Peyer's patch (tissue), 4 donors: ENCODE results near the gene PRKCA. TPM values are rescaled to one million over a fixed set of nuclear protein-coding genes. Genes with fewer than 3 reads are reported as not detected.

ENCODE experiments used
- DNase-seq, 3 donors: peaks; one replicate each; pipeline ENCODE4 v3.0.0-alpha.2; 2017 to 2019
- H3K27ac ChIP-seq, 4 donors: fragments of 200-600 bp; sonication (generic); one replicate each; pipeline ENCODE4 v1.5.1; 2016 to 2019
- H3K27me3 ChIP-seq, 2 donors: fragments of 200-600 bp; sonication (generic); one replicate each; pipeline ENCODE4 v1.5.1; 2019
- H3K36me3 ChIP-seq, 3 donors: fragments of 200-600 bp; sonication (generic); one replicate each; pipeline ENCODE4 v1.5.1; 2016 to 2019
- H3K4me1 ChIP-seq, 4 donors: fragments of 200-600 bp; sonication (generic); one replicate each; pipeline ENCODE4 v1.5.1; 2016 to 2019
- H3K4me3 ChIP-seq, 4 donors: fragments of 200-600 bp; sonication (generic); 1 replicate in 3 of 4; 2 replicates in 1 of 4; pipeline ENCODE4 v1.5.1; 2016 to 2019; ENCODE audit warnings: mild to moderate bottlenecking in 1 of 4
- H3K9me3 ChIP-seq, 4 donors: fragments of 200-600 bp; sonication (generic); one replicate each; pipeline ENCODE4 v1.5.1; 2016 to 2019; ENCODE audit warnings: mild to moderate bottlenecking in 1 of 4
- CTCF ChIP-seq, 6 experiments: fragments of 450-650 bp in 4 of 6; fragments of 200-600 bp in 2 of 6; sonication (generic) in 1 of 6; IDR thresholded peaks; one replicate each; pipeline ENCODE4 v1.5.1; 2017 to 2019; ENCODE audit warnings: antibody characterized with exemption in 6 of 6, mild to moderate bottlenecking in 3 of 6, moderate library complexity in 1 of 6
- POLR2A ChIP-seq, 2 donors: fragments of 450-650 bp; IDR thresholded peaks; one replicate each; pipeline ENCODE4 v1.5.1; 2017; ENCODE audit warnings: antibody characterized with exemption in 2 of 2, mild to moderate bottlenecking in 2 of 2, moderate library complexity in 2 of 2
- total RNA-seq, 4 donors: library from RNA; depleted of rRNA; stranded (reverse); fragments of >200 nt; gene quantifications; one replicate each; pipeline ENCODE4 v1.1.0, GENCODE V29; 2016

PRKCA gene
- total RNA-seq, 4 donors from 2014 or later = 32.2 to 47.0 (median 43.5) TPM

- no peak overlapping the region for H3K27ac ChIP-seq
- H3K4me3 ChIP-seq = no peak overlapping the region
- H3K36me3 ChIP-seq = no peaks in the 10 kb centered on the region
- H3K27me3 ChIP-seq = peaks cover 0 to 6% of the 10 kb centered on the region in 2 donors
- TF ChIP-seq POLR2A (IDR thresholded peaks at IDR 0.05) (no peak), CTCF (IDR thresholded peaks at IDR 0.05) (no peak)
- no peak for DNase-seq
- peaks cover 0 to 8% (median 0%) of the 10 kb centered on the region in 4 donors for H3K4me1 ChIP-seq
- no peaks in the 10 kb centered on the region for H3K9me3 ChIP-seq
Observed at GRCh38 chr17:66835476-66835875, 533.1 kb downstream of the PRKCA start.

DNA sequence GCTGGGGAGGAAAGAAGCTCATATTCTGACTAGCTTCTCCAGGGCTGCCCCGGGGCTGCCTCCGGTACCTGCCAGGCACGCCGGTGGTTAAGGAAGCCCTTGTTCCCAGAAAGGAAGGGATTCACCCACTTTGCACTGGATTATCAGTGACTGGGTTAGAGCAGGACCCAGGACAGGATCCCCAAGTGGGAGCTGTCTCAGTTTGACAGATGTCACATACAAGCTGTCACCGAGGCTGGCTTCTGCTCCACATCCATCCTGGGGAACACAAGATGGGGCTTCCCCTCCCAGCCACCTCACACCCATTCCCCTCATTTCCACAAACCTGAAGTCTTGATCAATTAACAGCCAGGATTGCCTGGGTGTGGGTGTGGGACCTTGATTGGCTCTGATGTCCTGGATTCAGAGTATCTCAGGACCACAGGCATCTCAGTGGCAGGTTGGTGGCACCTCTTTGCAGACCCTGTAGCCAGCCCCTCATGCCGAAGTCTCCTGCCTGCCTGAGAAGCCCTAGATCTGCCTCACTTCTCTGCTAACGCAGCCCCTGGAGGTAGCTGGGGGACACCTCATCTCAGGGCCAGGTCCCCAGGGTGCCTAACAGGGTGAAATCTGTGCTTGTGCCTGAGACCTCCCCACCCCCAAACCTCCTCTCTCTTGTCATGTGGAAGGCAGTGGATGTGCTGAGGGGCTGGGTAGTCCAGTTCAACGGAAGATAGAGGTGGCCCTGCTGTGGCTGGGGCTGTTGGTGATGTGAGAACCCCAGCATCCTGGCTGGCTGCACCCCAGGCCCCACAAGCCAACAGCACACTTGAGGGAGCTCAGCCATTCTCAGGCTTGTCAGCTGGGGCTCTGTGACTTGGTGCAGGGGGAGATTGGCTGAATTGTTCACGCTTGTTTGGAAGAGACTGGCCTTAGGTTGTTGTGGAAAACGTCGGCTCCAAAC lies 533.9 kb downstream of the PRKCA start:
- no peak overlapping the region for H3K27ac ChIP-seq
- no peak overlapping the region for H3K4me3 ChIP-seq
- H3K36me3 ChIP-seq = no peaks in the 10 kb centered on the region
- TF ChIP-seq CTCF (IDR thresholded peaks at IDR 0.05) = no peak
- TF ChIP-seq POLR2A (IDR thresholded peaks at IDR 0.05) = no peak
- peaks cover 0 to 6% of the 10 kb centered on the region in 2 donors for H3K27me3 ChIP-seq
- DNase-seq = no peak
- no peaks in the 10 kb centered on the region for H3K9me3 ChIP-seq
- peaks cover 0 to 8% (median 0%) of the 10 kb centered on the region in 4 donors for H3K4me1 ChIP-seq

DNA sequence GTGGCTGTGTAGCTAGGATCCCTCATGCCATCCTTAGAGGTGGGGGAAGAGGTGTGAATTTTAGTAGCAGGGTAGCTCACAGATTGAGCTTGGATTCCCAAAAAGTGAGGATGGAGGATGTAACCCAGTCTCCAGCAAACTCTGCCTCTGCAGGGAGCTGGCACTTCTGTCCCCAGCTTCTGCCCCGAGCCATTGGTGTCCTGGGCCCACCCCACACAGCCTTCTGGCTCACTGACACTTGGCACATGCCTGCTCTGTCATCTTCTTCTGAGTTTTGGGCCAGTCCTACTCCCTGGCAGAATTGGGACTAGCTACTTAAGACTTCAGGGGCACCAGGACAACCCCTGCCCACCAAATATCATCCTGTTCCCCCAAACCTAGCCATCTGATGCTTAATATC lies 534.8 kb downstream of the PRKCA start:
- H3K27ac ChIP-seq = no peak overlapping the region
- H3K36me3 ChIP-seq = no peaks in the 10 kb centered on the region
- H3K27me3 ChIP-seq = peaks cover 0 to 6% of the 10 kb centered on the region in 2 donors
- no peak overlapping the region for H3K4me3 ChIP-seq
- no peak for DNase-seq
- no peaks in the 10 kb centered on the region for H3K9me3 ChIP-seq
- TF ChIP-seq POLR2A (IDR thresholded peaks at IDR 0.05) (no peak), CTCF (IDR thresholded peaks at IDR 0.05) (no peak)
- H3K4me1 ChIP-seq = peaks cover 0 to 8% (median 0%) of the 10 kb centered on the region in 4 donors

DNA sequence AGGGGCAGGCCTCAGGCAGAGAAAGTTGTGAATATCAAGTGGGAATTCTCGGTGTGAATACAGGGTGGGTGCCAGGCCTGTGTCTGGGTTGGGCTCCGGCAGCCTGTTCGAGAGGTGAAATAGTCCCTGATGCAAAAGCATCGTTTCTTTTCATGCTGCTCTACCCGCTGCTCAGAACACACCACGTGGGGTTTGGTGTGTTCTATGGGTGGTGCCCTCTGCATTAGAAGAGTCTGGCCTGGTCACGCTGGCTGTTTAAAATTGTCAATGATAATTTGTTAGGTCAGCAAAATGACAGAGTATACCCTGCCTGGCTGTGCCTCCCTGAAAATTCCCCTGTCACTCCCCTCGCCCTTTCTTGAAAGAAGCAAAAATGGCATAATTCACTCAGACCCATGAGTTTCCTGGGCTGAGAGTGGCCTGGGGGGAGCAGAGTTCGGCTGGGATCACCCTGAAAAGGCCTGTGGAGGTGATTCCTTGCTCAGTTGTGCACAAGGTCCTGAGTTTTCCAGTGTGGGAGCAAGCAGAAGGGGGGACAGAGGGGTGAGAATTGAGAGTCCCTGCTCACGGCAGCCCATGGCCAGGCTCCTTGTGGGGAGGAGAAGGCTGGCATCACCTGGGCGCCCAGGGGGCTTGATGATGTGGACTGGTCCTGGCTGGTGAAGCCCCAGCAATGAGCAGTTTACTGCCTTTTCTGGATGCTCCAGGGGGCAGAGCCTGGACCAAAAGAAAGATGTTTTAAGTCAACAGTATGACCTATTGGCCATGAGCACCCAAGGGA lies 535.7 kb downstream of the PRKCA start:
- no peak for DNase-seq
- Histone ChIP-seq H3K4me1 (peaks cover 0 to 8% (median 0%) of the 10 kb centered on the region in 4 donors), H3K27me3 (peaks cover 0 to 6% of the 10 kb centered on the region in 2 donors), H3K36me3 (no peaks in the 10 kb centered on the region), H3K9me3 (no peaks in the 10 kb centered on the region), H3K27ac (no peak overlapping the region), H3K4me3 (no peak overlapping the region)
- TF ChIP-seq CTCF (IDR thresholded peaks at IDR 0.05) = no peak
- TF ChIP-seq POLR2A (IDR thresholded peaks at IDR 0.05) = no peak

DNA sequence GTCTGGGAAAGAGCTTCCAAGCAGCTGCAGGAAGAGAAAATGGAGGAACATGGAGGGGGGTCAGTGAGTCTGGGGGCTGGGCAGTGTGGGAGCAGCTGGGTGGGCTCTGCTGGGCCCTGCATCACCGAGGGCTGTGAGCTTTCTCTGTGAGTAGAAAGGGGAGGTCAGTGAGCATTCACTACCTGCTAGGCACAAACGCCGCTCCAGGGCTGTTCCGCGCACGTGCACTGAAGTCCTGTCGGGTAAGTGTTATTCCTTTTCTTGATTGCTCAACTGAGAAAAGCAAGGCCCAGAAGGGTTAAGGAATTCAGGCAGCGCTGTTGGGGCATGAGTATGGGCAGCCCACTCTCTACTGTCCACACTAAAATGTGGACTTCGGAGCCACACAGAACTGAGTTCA lies 537.2 kb downstream of the PRKCA start:
- no peak overlapping the region for H3K4me3 ChIP-seq
- H3K36me3 ChIP-seq = no peaks in the 10 kb centered on the region
- no peak for TF ChIP-seq POLR2A (IDR thresholded peaks at IDR 0.05)
- TF ChIP-seq CTCF (IDR thresholded peaks at IDR 0.05) = no peak
- no peak for DNase-seq
- H3K4me1 ChIP-seq = peaks cover 0 to 6% (median 0%) of the 10 kb centered on the region in 4 donors
- no peak overlapping the region for H3K27ac ChIP-seq
- H3K9me3 ChIP-seq = no peaks in the 10 kb centered on the region
- peaks cover 0 to 6% of the 10 kb centered on the region in 2 donors for H3K27me3 ChIP-seq
